ENCODE results near the gene INTS3. TPM values are rescaled to one million over a fixed set of nuclear protein-coding genes. Genes with fewer than 3 reads are reported as not detected.

INTS3 gene
- total and polyA plus RNA-seq, 9 of the 15 experiments (the other 6 are each of a cell fraction or from before 2014, with no cell fraction given) = 6.3 to 24.1 (median 14.3) TPM

- TF ChIP-seq HES1 (IDR thresholded peaks at IDR 0.05; ENCODE audit: low read depth) = no peak
- no peak for TF ChIP-seq ATF4 (CRISPR knock-in tag; IDR thresholded peaks at IDR 0.05)
- no peak for TF ChIP-seq E4F1 (CRISPR knock-in tag; IDR thresholded peaks at IDR 0.05; ENCODE audit: borderline replicate concordance)
- peak; percentile 48; the same call in 1 of the 2 replicates for TF ChIP-seq SP1 (CRISPR knock-in tag; IDR thresholded peaks at IDR 0.05)
- peak; percentile 92 for TF ChIP-seq VEZF1 (CRISPR knock-in tag; IDR thresholded peaks at IDR 0.05)
- no peak for TF ChIP-seq ZNF224 (CRISPR knock-in tag; IDR thresholded peaks at IDR 0.05)
- no peak for TF ChIP-seq ZNF764 (CRISPR knock-in tag; IDR thresholded peaks at IDR 0.05; ENCODE audit: low read depth)
- TF ChIP-seq GMEB1 (CRISPR knock-in tag; IDR thresholded peaks at IDR 0.05) = 0 out of 2 replicates have a peak, but pooled peaks have one; percentile 35
- TF ChIP-seq BCL6 (CRISPR knock-in tag; IDR thresholded peaks at IDR 0.05) = no peak
- no peak; the same call in 1 of the 2 replicates for TF ChIP-seq SIN3B (IDR thresholded peaks at IDR 0.05; ENCODE audit: low read depth)
- TF ChIP-seq RBM22 (IDR thresholded peaks at IDR 0.05; ENCODE audit: low read depth, low read length, poor library complexity, severe bottlenecking) = peak; percentile 61
- TF ChIP-seq ZNF354B (CRISPR knock-in tag; IDR thresholded peaks at IDR 0.05) = no peak
- no peak for TF ChIP-seq SMARCE1 (IDR thresholded peaks at IDR 0.05)
- no peak for TF ChIP-seq RBM14 (IDR thresholded peaks at IDR 0.05; ENCODE audit: borderline replicate concordance, insufficient read depth, low read depth, low read length)
- TF ChIP-seq DEAF1 (CRISPR knock-in tag; IDR thresholded peaks at IDR 0.05) = no peak
- no peak; the same call in 1 of the 2 replicates for TF ChIP-seq TRIM28 (IDR thresholded peaks at IDR 0.05)
- peak; percentile 83; the same call in 1 of the 2 replicates for TF ChIP-seq POLR2AphosphoS2 (IDR thresholded peaks at IDR 0.05; ENCODE audit: low read length)
These were observed 55.7 kb downstream of the INTS3 start (continued) for GRCh38 chr1:153783233-153784190.

All from K562 (cell line).